ENCODE results near the gene MTUS2. TPM values are rescaled to one million over a fixed set of nuclear protein-coding genes. Genes with fewer than 3 reads are reported as not detected.

The MTUS2 gene
- total and polyA plus RNA-seq, 9 of the 15 experiments (the other 6 are each of a cell fraction or from before 2014, with no cell fraction given): 0.01 to 0.28 (median 0.06) TPM; not detected in 1

GRCh38 chr13:29106651-29107050, 286.5 kb downstream of the MTUS2 start:
- no peak for ATAC-seq
- TF ChIP-seq CHAMP1 (IDR thresholded peaks at IDR 0.05) (no peak), AFF1 (IDR thresholded peaks at IDR 0.05; ENCODE audit: low read depth in 1 of 2, partially characterized antibody in 2 of 2) (no peak), BRD4 (IDR thresholded peaks at IDR 0.05) (no peak), NR1H2 (CRISPR knock-in tag; IDR thresholded peaks at IDR 0.05) (no peak), WHSC1 (IDR thresholded peaks at IDR 0.05; ENCODE audit: low read length) (no peak), POLR2B (IDR thresholded peaks at IDR 0.05; ENCODE audit: low read depth, partially characterized antibody) (no peak), NR2F6 (CRISPR knock-in tag; IDR thresholded peaks at IDR 0.05) (no peak), EGR1 (conservative IDR thresholded peaks at IDR 0.05) (no peak), PRDM10 (IDR thresholded peaks at IDR 0.05; ENCODE audit: partially characterized antibody) (no peak), CBX2 (IDR thresholded peaks at IDR 0.05; ENCODE audit: insufficient read depth, low read length, poor library complexity, severe bottlenecking) (no peak)
- in situ Hi-C loops (cut with MboI): no loop called here

More at GRCh38 chr13:29106651-29107050, 286.5 kb downstream of the MTUS2 start:
- Histone ChIP-seq H3K9ac (ENCODE audit: insufficient read depth in 1 of 2, low read depth in 2 of 2, low read length in 2 of 2) (no peak overlapping the region), H3K27ac (ENCODE audit: extremely low read depth, low read depth, low read length) (no peak overlapping the region), H3K36me3 (ENCODE audit: control insufficient read depth, insufficient read depth, low read length) (no peaks in the 10 kb centered on the region), H2AFZ (ENCODE audit: low read depth, low read length) (no peak overlapping the region), H3K27me3 (ENCODE audit: control insufficient read depth in 2 of 2, insufficient read depth in 2 of 2, low read length in 2 of 2) (no peaks in the 10 kb centered on the region), H3K79me2 (ENCODE audit: control insufficient read depth, insufficient read depth, low read length) (no peaks in the 10 kb centered on the region), H3K4me2 (ENCODE audit: insufficient read depth, low read length) (no peak overlapping the region), H3K4me1 (replicated peaks in 1 of 2; ENCODE audit: control insufficient read depth in 2 of 2, insufficient read depth in 2 of 2, low read length in 2 of 2) (no peaks in the 10 kb centered on the region), H3K9me3 (replicated peaks; ENCODE audit: control insufficient read depth, insufficient read depth, low read depth, low read length) (no peaks in the 10 kb centered on the region), H3K4me3 (no peak overlapping the region), H3K9me1 (ENCODE audit: control insufficient read depth, insufficient read depth, low read length) (no peaks in the 10 kb centered on the region), H4K20me1 (replicated peaks; ENCODE audit: control insufficient read depth, insufficient read depth, low read length) (no peaks in the 10 kb centered on the region)
- no TSS peak for BruUV-seq (replicated peaks)
- ChIA-PET POLR2A (no interaction called here), CTCF (ENCODE audit: low intra/inter-chr PET ratio) (no interaction called here)
- no peak for DNase-seq (ENCODE audit: extremely low read depth in 1 of 4, low spot score in 3 of 4)
- intact Hi-C loops (cut with micrococcal nuclease): no loop called here
- WGBS (ENCODE audit: insufficient coverage, low coverage, missing lambda C conversion rate): 0% methylated on average over 1 of the region's 1 CpG
- FAIRE-seq: no peak

Measured in K562 (cell line).